HG03097 (cell line): ENCODE measurements around the gene DYNC1LI2.
"Not testable (repeated sequence)": the region's sequence is repeated elsewhere in the genome, so short reads cannot be mapped to it uniquely, and the experiment has no call there.

Experiments used
- ATAC-seq: cut with Tn5 transposase; IDR thresholded peaks from one replicate; pipeline ENCODE4 v1.9.1; 2021; ENCODE audit not compliant: unreplicated experiment, low FRiP score

The DYNC1LI2 gene

DNA sequence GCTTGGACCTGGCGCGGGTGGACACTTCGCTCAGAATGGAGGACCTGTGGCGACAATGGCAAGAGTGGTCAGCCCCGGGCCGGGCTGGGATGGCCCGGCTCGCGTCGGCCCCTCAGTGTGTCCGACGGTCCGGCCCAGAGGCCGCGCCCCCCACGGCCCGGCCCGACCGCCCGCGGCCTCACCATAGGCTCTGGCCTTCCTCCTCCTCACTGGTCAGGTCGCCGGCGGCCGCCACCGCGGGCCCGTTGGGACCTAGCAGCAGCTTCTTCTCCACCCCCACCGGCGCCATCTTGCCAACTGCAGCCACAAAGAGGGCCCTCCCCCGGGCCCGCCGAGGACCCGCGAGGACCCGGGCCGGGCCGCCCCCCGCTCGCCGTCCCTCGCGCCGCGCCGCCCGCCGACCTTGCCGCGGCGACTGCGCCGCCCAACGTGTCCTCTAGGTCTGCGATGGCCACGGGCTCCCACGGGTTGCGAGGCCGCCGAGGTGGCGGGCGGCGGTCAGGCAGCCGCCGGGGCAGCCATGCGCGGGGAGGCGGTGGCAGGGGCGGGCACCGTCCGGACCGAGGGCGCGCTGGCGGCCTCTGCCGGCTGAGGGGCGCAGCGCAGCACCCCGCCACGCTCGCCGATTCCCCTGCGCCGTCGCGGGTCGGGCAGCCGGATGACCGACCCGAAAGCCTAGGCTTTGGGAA is at the start of gene DYNC1LI2:
Gene DYNC1LI2 (minus strand): TSS at position 307 of the 689 bp plus-strand sequence. CDS start 18 bp downstream, at position 289.
- ATAC-seq = peak; percentile 85

DNA sequence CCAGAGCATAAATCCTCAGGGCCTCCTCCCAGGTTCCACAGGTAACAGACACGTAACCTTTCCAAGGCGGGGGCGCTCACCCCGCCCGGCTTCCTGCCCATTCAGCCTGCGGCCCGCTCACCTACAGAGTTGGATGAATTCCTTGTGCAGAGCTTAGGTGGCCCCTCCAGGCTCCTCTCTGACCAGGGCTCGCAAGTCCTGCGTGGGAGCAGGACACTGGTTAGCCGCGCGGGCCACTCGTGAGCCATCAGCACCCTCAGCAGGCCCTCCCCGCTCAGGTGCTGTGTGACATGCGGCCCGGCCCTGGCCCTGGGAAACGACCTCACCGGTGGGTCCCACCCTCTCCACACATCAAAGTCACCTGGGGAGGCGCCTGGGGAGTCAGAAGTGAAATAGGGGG is 49.4 kb upstream of the DYNC1LI2 start:
- no peak for ATAC-seq

DNA sequence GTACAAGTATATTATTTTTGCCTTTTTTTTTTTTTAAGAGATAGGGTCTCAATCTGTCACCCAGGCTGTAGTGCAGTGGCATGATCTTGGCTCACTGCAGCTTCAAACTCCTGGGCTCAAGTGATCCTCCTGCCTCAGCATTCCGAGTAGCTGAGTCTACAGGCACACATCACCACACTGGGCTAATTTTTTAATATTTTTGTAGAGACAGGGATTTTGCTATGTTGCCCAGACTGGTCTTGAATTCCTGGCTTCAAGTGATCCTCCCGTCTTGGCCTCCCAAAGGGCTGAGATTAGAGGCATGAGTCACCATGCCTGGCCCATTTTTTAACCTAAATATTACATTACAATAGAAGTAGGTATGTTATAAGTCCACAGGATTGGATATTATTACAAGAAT is 46.8 kb upstream of the DYNC1LI2 start:
- no peak for ATAC-seq

DNA sequence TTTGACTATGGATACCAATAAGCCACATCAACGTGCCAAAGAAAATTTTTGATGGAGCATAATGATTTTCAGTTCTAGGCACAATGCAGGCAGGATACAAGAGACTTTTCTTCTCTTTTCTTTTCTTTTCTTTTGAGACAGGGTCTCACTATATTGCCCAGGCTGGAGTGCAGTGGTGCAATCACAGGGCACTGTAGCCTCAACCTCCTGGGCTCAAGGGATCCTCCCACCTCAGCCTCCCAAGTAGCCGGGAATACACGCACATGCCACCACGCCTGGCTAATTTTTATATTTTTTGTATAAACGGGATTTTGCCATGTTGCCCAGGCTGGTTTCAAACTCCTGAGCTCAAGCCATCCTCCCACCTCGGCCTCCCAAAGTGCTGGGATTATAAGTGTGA is 42.6 kb upstream of the DYNC1LI2 start:
- ATAC-seq = not testable (repeated sequence)

DNA sequence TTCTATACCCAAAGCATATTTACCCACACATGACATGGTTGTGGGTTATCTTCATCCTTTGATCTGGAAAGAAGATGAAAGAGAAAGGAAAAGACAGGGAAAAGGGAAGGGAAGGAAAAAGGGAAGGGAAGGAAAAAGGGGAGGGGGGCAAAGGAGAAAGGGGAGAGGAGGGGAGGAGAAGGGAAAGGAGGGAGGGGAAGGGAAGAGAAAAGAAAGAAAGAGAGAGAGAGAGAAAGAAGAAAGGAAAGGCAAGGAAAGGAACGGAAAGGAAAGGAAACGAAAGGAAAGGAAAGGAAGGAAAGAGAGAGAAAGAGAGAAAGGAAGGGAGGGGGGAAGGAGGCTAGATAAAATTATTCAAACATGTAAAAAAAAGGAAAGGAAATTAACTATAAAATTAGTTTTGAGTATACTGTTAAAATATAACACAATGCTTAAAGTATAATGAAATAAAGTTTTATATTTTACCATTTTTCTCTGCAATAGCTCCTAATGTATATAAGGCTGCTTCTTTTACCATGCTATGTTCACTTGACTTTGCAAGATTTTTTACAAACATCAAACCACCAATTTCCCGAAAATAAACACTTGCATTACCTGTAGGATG is 38.8 kb upstream of the DYNC1LI2 start:
- no peak for ATAC-seq

DNA sequence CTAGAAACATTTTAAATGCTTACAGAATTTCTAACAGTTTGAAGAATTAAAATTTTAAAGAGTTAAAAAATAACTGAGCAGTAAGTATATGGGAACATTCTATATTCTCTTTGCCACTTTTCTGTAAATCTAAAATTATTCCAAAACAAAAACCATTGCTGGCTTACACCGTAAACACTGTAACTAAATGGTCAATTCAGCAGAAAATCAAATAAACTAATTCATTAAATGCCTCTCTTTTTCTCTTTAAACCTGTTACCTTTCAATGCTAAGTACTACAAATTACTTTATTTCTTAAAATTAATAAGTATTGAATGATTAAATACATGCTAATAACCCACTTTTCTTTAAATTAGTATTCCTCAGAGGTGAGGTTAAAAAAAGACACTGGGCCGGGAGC is 36.0 kb upstream of the DYNC1LI2 start:
- ATAC-seq = no peak

DNA sequence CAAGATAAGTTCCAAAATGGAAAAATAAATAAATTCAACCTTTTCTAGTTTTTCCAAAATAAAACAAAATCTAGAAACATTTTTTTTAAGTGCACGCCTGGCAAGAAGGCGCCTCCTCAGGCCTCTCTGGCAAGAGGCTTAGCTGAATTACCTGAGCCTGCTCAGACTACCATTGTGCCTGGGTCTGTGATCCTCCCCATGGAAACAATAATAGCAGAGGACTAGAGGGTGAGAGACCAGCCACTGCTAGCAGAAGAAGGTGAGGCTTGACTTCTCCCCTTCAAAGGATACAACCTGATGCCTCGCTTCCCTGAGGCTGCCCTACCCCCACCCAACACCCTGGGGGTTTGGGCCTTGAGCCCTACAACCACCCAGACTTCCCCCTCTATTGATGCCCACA is 35.1 kb upstream of the DYNC1LI2 start:
- no peak for ATAC-seq

DNA sequence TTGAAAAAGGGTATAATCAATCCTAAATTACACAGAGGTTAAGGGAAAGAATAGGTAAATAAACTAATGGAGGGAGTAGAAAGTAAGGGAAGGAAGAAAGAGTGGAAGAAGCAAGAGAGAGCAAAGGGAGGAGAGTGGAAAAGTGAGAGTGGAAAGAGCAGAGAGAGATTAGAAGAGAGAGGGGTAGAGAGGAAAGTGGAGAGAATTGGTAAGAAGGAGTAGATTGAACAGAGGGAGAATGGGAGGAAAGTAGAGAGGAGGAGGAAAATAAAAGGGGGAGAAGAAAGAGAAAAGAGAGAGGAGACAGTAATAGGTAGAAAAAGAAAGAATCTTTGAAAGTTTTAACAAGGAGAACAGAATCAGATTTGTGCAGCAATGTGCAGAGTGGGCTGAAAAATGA is 25.0 kb upstream of the DYNC1LI2 start:
- ATAC-seq = no peak

DNA sequence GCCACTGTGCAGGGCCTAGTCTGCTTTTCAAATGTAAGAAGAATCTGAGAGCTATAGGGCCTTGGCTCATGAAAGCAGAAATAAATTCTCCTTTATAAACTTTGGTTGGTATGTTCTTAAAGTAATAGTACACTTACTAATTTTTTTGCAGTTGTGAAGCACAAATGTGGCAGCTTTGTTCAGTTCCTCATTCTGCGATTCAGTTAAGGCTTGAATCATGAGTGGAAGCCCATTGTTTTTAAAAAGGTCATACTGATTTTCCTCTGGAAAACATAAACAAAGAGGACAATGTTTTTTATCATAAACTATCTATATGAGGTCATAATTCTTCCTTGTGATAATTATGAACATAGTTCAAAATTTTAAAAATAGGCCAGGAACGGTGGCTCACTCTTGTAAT is 23.6 kb upstream of the DYNC1LI2 start:
- no peak for ATAC-seq

DNA sequence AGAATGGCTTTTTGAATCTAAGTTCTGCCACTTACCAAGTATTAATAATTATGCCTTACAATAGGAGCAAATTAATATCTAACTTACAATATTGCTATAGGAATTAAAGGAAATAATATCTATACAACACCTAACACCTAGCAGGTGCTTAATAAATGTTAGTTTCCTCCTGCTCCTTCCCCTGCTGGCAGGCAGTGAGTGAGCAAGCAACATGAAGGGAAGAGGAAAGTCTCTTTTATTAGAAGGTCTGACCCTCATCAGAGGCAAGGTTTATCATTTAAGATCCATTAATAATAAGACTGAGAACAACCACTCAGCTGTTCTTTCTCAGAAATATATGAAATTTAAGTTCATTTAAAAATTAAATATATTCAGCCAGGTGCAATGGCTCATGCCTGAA is 6.7 kb upstream of the DYNC1LI2 start:
- no peak for ATAC-seq

DNA sequence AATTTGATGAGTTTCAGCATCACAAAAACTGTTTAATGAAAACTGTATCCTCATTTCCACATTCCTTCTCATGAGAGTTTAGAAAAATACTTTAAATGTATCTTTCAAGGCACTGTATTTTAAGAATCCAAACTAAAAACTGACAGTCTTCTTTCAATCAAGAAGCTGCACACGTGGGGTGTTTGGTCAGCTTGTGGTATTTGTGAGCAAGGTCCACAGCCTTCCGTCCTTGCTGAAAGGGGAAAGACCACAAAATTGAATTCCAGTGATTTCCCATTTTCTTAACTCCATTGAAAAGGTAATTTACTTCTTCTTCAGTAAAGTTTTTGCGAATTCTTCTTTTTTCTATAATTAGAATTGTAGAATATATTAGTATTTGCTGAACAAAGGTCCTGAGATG is 3.4 kb upstream of the DYNC1LI2 start:
- ATAC-seq = no peak

DNA sequence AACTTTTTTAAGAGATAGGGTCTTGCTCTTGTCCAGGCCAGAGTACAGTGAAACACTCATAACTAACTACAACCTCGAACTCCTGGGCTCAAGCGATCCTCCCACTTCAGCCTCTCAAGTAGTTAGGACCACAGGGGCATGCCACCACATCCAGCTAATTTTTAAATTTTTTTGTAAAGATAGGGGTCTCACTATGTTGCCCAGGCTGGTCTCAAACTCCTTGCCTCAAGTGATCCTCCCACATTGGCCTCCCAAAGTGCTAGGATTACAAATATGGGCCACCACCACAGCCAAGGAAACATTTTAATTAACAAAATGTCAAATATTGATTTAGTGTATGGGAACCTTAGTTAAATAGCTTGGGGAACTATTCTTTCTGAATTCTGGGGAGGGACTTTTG is 2.8 kb upstream of the DYNC1LI2 start:
- no peak for ATAC-seq

DNA sequence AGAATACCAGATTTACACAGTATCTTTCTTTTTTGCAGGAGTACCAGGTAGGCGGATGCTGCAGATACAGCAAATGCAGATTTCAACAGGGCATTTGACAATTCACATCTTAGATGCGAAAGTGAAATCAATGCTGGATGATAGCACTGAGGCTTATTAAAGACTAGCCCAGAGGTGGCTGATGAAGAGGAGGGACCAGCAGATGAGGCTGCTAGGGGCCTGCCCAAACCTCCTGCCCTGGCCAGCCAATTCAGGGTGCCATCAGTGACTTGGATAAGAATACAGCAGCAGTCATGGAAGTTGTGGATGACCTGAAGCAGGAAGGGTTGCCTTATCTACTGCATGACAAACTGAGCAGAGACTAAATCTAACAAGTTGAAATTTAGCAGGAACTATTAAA is 1.5 kb upstream of the DYNC1LI2 start:
- no peak for ATAC-seq

DNA sequence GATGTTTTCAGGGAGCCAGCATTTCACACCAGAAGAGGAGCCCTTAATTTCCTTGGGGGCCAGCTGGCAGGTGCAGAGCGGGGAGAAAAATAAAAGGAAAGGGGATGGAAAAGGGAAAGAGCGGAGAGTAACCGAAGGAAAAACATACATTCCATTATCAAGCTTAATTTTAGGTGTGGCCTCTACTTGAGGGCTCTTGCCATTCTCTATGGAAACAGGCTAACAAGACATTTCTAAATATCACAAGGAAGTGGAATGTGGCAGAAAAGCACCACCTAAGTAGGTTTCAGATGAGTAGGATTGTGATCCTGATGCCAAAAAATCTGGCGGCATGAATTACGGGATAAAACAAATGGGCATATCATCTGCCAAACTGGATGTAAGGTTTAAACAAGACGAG is 970 bp upstream of the DYNC1LI2 start:
- ATAC-seq = no peak

DNA sequence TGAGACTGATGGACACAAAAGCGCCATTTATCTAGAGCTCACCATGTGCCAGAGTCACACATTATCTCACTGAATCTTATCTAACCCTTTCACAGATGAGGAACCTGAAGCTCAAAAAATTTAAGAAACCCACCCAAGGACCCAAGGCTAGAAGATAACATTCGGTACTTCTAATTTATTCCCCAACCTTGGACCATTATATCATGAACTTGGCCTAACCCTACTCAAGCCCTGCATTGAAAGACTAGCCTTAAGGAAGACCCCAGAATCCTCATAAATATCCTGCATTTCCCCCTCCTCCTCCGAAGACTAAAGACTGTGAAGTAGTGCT is 548 bp upstream of the DYNC1LI2 start:
- no peak for ATAC-seq

DNA sequence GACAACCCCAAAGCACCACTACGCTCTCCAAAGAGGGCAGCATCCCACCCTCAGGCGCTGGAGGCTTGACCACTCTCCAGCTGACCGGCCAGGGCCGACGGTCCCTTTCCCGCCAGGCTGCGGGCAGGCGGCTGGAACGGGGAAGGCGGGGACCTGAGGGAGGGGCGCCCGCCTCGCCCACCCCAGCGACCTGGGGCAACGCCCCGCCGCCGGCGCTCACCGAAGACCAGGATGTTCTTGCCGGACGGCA is 431 bp downstream of the DYNC1LI2 start:
- no peak for ATAC-seq

DNA sequence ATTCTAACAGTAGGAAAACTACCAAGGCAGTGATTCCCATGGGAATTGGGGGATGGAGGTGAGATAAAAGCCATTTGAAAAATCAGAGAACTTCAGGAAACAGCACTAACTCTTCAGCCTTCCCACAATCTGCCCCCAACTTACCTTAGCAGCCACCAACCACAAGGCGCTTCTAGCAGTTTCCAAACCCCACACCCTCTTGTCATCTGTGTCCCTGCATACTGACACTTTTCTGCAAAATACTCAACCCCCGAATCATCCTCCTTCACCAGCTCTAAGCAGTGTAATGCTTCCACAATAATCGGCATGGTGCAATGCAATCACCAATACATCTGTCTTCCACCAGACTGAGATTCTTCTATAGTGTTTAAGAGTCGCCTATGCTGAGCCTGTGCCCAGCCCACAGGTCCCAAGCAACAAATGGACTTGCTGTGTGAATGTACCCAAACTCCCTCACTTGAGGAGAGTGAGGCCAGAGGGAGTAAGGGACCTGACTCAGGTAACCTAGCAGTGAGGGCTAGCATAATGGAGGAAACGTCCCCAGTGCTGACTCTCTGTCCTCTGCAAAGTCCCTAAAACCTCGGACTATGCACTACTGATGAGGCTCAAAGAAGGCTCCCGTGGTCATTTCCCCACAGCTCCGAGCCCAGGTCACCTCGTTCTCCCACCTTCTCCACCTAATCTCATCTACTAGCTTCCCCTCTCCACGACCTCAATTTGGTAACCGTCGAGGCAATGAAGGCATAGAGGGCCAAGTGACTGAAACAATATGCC is 943 bp downstream of the DYNC1LI2 start:
- ATAC-seq = no peak

DNA sequence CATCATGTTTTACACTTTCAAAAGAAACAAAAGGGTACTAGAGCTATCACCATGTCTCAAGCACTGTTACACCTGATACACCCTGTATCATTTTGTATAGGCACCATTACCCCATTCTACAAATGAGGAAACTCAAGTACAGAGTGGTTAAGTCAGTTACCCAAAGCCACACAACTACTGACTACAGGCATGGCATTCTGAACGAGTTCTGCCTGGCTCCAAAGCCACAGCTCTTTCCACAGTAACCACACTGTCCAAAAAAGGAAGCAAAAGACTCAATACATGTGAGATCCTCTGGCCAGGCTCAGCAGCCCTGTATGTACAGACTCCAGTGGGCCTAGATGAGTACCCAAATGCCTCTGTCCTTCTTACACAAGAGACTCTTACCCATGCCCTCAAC is 4.7 kb downstream of the DYNC1LI2 start:
- ATAC-seq = no peak

DNA sequence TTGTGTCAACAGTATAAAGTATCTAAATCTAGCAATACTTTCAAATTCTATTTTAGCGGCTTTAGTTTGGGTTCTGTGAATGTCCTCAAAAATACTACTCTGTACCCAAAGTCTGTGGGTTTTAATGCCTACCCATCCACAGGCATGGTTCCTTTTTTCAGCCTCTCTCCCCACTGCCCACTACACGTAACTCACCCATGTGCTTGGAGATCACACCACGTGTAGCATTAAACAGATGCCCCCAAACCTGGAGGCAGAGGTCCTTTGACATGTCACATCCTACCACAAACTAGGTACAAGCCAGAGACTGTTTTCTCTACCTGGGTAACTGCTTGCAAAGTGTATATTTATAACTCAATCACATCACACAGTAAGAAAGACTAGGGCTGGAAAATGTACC is 5.4 kb downstream of the DYNC1LI2 start:
- no peak for ATAC-seq

DNA sequence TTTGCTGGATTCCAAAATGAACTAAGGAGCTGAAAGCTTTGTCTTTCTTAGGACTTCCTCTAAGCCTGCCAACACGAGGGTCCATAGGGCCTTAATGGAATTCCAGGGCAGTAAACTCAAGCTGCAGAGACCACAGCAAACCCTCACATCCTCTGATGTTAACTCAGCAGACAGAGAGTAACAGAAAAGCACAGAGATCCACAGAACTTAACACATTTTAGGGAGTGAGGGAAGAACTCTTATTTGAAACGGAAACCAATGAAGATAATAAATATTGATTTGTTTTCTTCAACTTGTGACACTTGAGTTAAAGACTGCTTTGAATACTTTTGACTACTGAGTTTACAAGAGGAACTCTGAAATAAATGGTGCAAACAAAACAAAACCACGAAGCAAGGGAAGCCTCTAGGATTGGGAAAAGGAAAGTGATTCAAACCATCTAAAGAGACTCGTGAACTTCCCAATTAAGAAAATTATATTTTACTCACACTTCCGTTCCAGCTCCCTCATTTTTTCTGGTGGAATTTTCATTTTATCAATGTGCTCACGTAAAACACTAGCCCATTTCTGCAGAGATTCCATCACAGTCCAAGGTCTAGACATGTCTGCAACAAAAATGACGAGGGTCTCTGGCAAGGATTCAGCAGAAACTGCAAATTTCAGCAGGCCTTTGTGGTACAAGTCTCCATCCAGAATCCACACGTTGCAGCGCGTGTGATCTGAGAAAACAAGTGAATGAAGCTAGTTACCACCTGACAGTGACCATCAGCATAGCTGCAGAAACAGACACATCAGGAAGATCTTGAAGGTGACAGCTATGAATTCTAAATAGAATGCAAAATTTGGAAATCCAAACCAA is 9.2 kb downstream of the DYNC1LI2 start:
- ATAC-seq = no peak

DNA sequence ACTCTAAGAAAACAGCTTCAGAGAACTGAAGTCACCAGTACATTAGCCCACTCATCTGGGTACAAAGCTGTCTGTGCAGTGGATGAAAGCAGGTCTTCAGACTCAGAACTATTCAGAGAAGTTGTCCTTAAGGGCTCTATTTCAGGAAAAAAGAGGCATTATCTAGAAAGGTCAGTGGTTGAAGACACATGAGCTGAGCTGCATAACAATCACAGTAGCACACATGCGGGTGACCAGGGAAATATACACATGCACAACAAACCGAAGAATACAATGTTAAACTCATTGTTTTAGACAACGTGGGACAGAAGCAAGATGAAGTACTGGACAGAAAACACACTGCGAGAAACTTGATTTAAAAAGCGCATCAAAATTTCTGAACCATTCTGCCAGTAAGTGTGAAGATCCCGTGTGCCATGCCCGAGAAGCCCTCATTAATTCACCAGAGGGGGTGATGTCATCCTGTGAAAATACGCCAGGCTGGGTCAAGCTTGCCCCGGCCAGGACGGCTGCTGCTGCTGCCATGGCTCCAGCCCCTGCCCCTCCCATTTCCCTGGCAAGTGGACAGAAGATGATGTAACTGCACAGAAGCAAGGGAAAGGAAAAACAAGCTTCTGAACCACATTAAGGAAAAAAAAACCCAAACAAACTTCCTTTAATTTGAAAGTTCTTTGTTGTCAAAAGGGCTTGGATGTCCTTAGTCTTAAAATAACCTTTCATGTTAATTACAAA is 10.1 kb downstream of the DYNC1LI2 start:
- no peak for ATAC-seq
